ENCODE measurements around the gene TEX264. TPM values are rescaled to one million over a fixed set of nuclear protein-coding genes. Genes with fewer than 3 reads are reported as not detected.
A peak's percentile ranks its signal among the peaks of the same experiment; 100 is the strongest.
"Not testable (repeated sequence)": the region's sequence is repeated elsewhere in the genome, so short reads cannot be mapped to it uniquely, and the experiment has no call there.

TEX264 gene
- total RNA-seq, 1 donor from 2014 or later, result 28.2 TPM

DNA sequence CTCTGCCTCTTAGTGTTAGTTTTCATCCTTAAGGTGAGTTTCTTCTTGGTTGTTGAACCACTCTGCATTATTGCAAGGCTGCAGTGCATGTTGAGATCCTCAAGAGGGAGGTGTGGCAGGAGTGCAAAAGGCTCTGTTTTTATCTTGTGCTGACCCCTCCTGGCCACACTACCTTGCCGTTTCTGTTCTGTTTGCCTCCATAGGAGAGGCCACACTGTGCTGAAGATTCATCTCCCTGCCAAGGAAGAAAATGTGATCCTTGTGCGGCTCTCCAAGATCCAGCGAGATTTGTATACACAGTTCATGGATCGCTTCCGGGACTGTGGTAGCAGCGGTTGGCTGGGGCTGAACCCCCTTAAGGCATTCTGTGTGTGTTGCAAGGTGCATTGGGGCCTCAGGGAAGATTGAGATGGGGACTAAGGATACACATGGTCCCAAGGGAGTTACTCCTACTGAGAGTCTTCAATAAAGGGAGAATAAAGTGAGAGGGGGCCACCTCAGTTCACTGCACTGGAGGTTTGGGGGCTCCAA is 33.0 kb upstream of the TEX264 start:
- no peak overlapping the region for H3K27ac ChIP-seq (ENCODE audit: low read depth, low read length)
- no peaks in the 10 kb centered on the region for H3K4me1 ChIP-seq (ENCODE audit: insufficient read depth, low read length)
- no peaks in the 10 kb centered on the region for H3K9me3 Mint-ChIP-seq (ENCODE audit: unreplicated experiment)
- H3K9me3 ChIP-seq (ENCODE audit: insufficient read depth, low read depth, low read length), result no peaks in the 10 kb centered on the region
- DNase-seq (ENCODE audit: low read depth), result peak; percentile 15
- H2AFZ ChIP-seq (ENCODE audit: low read depth, low read length), result no peak overlapping the region
- peaks cover 67% of the 10 kb centered on the region for H3K36me3 ChIP-seq (ENCODE audit: insufficient read depth, low read length)
- no peaks in the 10 kb centered on the region for H3K4me1 Mint-ChIP-seq (ENCODE audit: low read depth, unreplicated experiment)
- no peaks in the 10 kb centered on the region for H3K79me2 ChIP-seq (ENCODE audit: insufficient read depth, low read length)
- TF ChIP-seq, protein P1, sequence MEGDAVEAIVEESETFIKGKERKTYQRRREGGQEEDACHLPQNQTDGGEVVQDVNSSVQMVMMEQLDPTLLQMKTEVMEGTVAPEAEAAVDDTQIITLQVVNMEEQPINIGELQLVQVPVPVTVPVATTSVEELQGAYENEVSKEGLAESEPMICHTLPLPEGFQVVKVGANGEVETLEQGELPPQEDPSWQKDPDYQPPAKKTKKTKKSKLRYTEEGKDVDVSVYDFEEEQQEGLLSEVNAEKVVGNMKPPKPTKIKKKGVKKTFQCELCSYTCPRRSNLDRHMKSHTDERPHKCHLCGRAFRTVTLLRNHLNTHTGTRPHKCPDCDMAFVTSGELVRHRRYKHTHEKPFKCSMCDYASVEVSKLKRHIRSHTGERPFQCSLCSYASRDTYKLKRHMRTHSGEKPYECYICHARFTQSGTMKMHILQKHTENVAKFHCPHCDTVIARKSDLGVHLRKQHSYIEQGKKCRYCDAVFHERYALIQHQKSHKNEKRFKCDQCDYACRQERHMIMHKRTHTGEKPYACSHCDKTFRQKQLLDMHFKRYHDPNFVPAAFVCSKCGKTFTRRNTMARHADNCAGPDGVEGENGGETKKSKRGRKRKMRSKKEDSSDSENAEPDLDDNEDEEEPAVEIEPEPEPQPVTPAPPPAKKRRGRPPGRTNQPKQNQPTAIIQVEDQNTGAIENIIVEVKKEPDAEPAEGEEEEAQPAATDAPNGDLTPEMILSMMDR (IDR thresholded peaks at IDR 0.05; ENCODE audit: insufficient read depth, low read depth, low read length), result peak; percentile 86
- TF ChIP-seq EZH2 (IDR thresholded peaks at IDR 0.05; ENCODE audit: insufficient read depth, low read length), result no peak
- no peak overlapping the region for H3K4me2 ChIP-seq (ENCODE audit: low read length)
- H4K20me1 ChIP-seq (ENCODE audit: insufficient read depth, low read length), result peaks cover 7% of the 10 kb centered on the region
- H3K9ac ChIP-seq (ENCODE audit: low read length), result no peak overlapping the region
- FAIRE-seq, result peak; percentile 32
- no peak overlapping the region for H3K4me3 ChIP-seq (ENCODE audit: insufficient read depth, low read depth, low read length)
- H3K4me3 Mint-ChIP-seq (ENCODE audit: unreplicated experiment), result peak overlapping the region; percentile 6
- H3K27me3 ChIP-seq (ENCODE audit: insufficient read depth, low read length), result no peaks in the 10 kb centered on the region
- peaks cover 8% of the 10 kb centered on the region for H3K36me3 Mint-ChIP-seq (ENCODE audit: low read depth, unreplicated experiment)
- no peaks in the 10 kb centered on the region for H3K27me3 Mint-ChIP-seq (ENCODE audit: low read depth, unreplicated experiment)
- peak overlapping the region; percentile 68 for H3K27ac Mint-ChIP-seq (ENCODE audit: unreplicated experiment)

DNA sequence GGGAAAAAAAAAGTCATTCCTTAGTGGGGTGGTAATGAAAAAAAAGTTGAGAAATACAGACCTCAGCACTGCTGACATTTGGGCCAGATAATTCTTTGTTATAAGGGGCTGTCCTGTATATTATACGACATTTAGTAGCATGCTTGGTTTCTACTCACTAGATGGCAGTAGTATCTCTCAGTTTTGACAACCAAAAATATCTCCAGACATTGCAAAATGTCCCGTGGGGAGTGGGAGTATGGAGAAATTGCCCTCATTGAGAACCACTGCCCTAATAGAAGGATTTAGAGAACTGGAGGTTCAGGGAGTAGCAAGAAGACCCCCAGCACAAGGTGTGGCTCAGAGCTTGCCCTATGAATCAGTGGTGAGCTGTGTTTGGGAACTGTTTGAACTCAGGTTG is 28.6 kb upstream of the TEX264 start:
- peak; percentile 32 for FAIRE-seq
- Histone ChIP-seq H3K27me3 (ENCODE audit: insufficient read depth, low read length) (no peaks in the 10 kb centered on the region), H3K4me1 (ENCODE audit: insufficient read depth, low read length) (peaks cover 7% of the 10 kb centered on the region), H3K4me3 (ENCODE audit: insufficient read depth, low read depth, low read length) (no peak overlapping the region), H4K20me1 (ENCODE audit: insufficient read depth, low read length) (peaks cover under 1% of the 10 kb centered on the region), H2AFZ (ENCODE audit: low read depth, low read length) (no peak overlapping the region), H3K4me2 (ENCODE audit: low read length) (no peak overlapping the region), H3K9ac (ENCODE audit: low read length) (no peak overlapping the region), H3K79me2 (ENCODE audit: insufficient read depth, low read length) (no peaks in the 10 kb centered on the region), H3K36me3 (ENCODE audit: insufficient read depth, low read length) (peaks cover 76% of the 10 kb centered on the region), H3K27ac (ENCODE audit: low read depth, low read length) (no peak overlapping the region), H3K9me3 (ENCODE audit: insufficient read depth, low read depth, low read length) (no peaks in the 10 kb centered on the region)
- Mint-ChIP-seq H3K27me3 (ENCODE audit: low read depth, unreplicated experiment) (no peaks in the 10 kb centered on the region), H3K4me1 (ENCODE audit: low read depth, unreplicated experiment) (no peaks in the 10 kb centered on the region), H3K9me3 (ENCODE audit: unreplicated experiment) (no peaks in the 10 kb centered on the region), H3K36me3 (ENCODE audit: low read depth, unreplicated experiment) (peaks cover 23% of the 10 kb centered on the region), H3K27ac (ENCODE audit: unreplicated experiment) (no peak overlapping the region), H3K4me3 (ENCODE audit: unreplicated experiment) (no peak overlapping the region)
- TF ChIP-seq, protein P1 (IDR thresholded peaks at IDR 0.05; ENCODE audit: insufficient read depth, low read depth, low read length), result peak; percentile 43
- no peak for TF ChIP-seq EZH2 (IDR thresholded peaks at IDR 0.05; ENCODE audit: insufficient read depth, low read length)
- no peak for DNase-seq (ENCODE audit: low read depth)

DNA sequence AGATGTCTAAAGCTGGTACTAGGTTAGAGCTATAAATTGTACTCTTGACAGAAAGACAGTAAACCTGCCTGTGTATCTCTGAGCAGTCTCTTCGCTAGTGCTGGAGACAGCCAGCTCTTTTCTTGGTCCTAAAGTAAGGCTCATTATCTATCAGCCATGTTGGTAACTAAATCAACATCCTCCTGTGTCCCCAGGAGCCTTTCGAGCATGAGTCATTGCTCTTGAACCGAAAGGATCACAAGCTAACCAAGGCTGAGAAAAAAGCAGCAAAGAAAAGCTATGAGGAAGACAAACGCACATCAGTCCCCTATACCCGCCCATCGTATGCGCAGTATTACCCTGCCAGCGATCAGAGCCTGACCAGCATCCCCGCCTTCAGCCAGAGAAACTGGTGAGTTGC is 25.0 kb upstream of the TEX264 start:
- DNase-seq (ENCODE audit: low read depth), result no peak
- H3K27ac Mint-ChIP-seq (ENCODE audit: unreplicated experiment), result no peak overlapping the region

DNA sequence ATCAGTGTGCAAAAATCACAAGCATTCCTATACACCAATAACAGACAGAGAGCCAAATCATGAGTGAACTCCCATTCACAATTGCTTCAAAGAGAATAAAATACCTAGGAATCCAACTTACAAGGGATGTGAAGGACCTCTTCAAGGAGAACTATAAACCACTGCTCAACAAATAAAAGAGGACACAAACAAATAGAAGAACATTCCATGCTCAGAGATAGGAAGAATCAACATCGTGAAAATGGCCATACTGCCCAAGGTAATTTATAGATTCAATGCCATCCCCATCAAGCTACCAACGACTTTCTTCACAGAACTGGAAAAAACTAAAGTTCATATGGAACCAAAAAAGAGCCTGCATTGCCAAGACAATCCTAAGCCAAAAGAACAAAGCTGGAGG is 18.9 kb upstream of the TEX264 start:
- not testable (repeated sequence) for H3K9me3 Mint-ChIP-seq (ENCODE audit: unreplicated experiment); H3K27me3 ChIP-seq (ENCODE audit: insufficient read depth, low read length); H3K27ac Mint-ChIP-seq (ENCODE audit: unreplicated experiment); H3K27ac ChIP-seq (ENCODE audit: low read depth, low read length); H3K4me2 ChIP-seq (ENCODE audit: low read length); H3K9me3 ChIP-seq (ENCODE audit: insufficient read depth, low read depth, low read length); FAIRE-seq; H3K9ac ChIP-seq (ENCODE audit: low read length); H3K4me3 Mint-ChIP-seq (ENCODE audit: unreplicated experiment); H3K4me1 ChIP-seq (ENCODE audit: insufficient read depth, low read length); H3K4me1 Mint-ChIP-seq (ENCODE audit: low read depth, unreplicated experiment); DNase-seq (ENCODE audit: low read depth); H2AFZ ChIP-seq (ENCODE audit: low read depth, low read length); H3K27me3 Mint-ChIP-seq (ENCODE audit: low read depth, unreplicated experiment); H3K79me2 ChIP-seq (ENCODE audit: insufficient read depth, low read length); H3K4me3 ChIP-seq (ENCODE audit: insufficient read depth, low read depth, low read length); H4K20me1 ChIP-seq (ENCODE audit: insufficient read depth, low read length)
- H3K36me3 ChIP-seq (ENCODE audit: insufficient read depth, low read length), result peaks cover 11% of the 10 kb centered on the region
- H3K36me3 Mint-ChIP-seq (ENCODE audit: low read depth, unreplicated experiment), result peaks cover 59% of the 10 kb centered on the region

More for the DNA sequence above, 25.0 kb upstream of the TEX264 start:
- Histone ChIP-seq H4K20me1 (ENCODE audit: insufficient read depth, low read length) (no peaks in the 10 kb centered on the region), H3K27ac (ENCODE audit: low read depth, low read length) (no peak overlapping the region), H3K9me3 (ENCODE audit: insufficient read depth, low read depth, low read length) (no peaks in the 10 kb centered on the region), H3K36me3 (ENCODE audit: insufficient read depth, low read length) (peaks cover 47% of the 10 kb centered on the region), H3K4me1 (ENCODE audit: insufficient read depth, low read length) (peaks cover 7% of the 10 kb centered on the region), H3K4me2 (ENCODE audit: low read length) (no peak overlapping the region), H3K4me3 (ENCODE audit: insufficient read depth, low read depth, low read length) (no peak overlapping the region), H2AFZ (ENCODE audit: low read depth, low read length) (no peak overlapping the region), H3K27me3 (ENCODE audit: insufficient read depth, low read length) (no peaks in the 10 kb centered on the region), H3K9ac (ENCODE audit: low read length) (no peak overlapping the region), H3K79me2 (ENCODE audit: insufficient read depth, low read length) (no peaks in the 10 kb centered on the region)
- no peak for FAIRE-seq
- H3K9me3 Mint-ChIP-seq (ENCODE audit: unreplicated experiment), result peaks cover 5% of the 10 kb centered on the region
- H3K36me3 Mint-ChIP-seq (ENCODE audit: low read depth, unreplicated experiment), result peaks cover 49% of the 10 kb centered on the region
- no peaks in the 10 kb centered on the region for H3K27me3 Mint-ChIP-seq (ENCODE audit: low read depth, unreplicated experiment)
- H3K4me3 Mint-ChIP-seq (ENCODE audit: unreplicated experiment), result no peak overlapping the region
- H3K4me1 Mint-ChIP-seq (ENCODE audit: low read depth, unreplicated experiment), result no peaks in the 10 kb centered on the region
- TF ChIP-seq, protein P1 (IDR thresholded peaks at IDR 0.05; ENCODE audit: insufficient read depth, low read depth, low read length), result no peak
- no peak for TF ChIP-seq EZH2 (IDR thresholded peaks at IDR 0.05; ENCODE audit: insufficient read depth, low read length)
